ENCODE results near the gene PFKM. TPM values are rescaled to one million over a fixed set of nuclear protein-coding genes. Genes with fewer than 3 reads are reported as not detected.

The PFKM gene
- total and polyA plus RNA-seq, 2 donors (not counting 3 experiments of a cell fraction or from before 2014, with no cell fraction given): 53.4 to 74.4 TPM

DNA sequence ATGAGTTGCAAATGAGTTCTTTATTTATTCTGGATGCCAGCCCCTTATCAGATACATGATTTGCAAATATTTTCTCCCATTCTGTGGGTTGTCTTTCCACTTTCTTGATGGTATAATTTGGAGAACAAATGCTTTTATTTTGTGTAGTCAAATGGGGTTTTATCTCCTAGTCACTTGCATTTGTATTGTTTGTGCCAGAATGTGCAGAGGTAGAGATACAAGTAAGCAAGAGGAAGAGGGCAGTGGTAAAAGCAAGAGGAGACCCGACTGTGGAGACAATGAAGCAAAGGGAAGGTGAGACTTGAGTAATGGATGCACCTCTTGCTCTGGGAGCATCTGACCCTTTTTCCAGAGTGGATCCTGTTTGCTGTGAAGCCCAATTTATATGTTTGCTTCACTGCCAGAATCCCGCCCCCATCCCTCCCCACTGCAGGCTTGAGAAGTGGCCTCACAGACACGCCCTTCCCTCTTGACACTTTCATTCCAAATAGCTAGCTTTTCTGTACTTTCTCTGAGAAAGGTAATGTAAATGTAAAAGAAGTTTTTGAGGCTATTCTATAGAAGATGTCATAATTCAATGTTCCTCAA is 786 bp upstream of the PFKM start:
- POLR2A ChIA-PET: no interaction called here
- BruUV-seq (replicated peaks): no TSS peak

More for the DNA sequence above, 786 bp upstream of the PFKM start:
- Histone ChIP-seq H3K4me2 (ENCODE audit: insufficient read depth, low read length) (peak overlapping the region; percentile 99), H4K20me1 (replicated peaks; ENCODE audit: control insufficient read depth, extremely low read depth, insufficient read depth, low read length) (no peaks in the 10 kb centered on the region), H3K27me3 (ENCODE audit: control insufficient read depth in 2 of 2, insufficient read depth in 2 of 2, low read length in 2 of 2) (peaks cover 2 to 5% of the 10 kb centered on the region in 2 experiments), H3K9me1 (replicated peaks; ENCODE audit: control insufficient read depth, extremely low read depth, insufficient read depth, low read length) (no peaks in the 10 kb centered on the region), H3K27ac (ENCODE audit: insufficient read depth, low read depth, low read length) (no peak overlapping the region), H3K4me3 (replicated peaks in 1 of 3; ENCODE audit: insufficient read depth in 1 of 3, low read depth in 1 of 3, low read length in 3 of 3) (no peak overlapping the region), H3K36me3 (ENCODE audit: control insufficient read depth in 2 of 2, extremely low read depth in 1 of 2, insufficient read depth in 2 of 2, low read length in 2 of 2) (peaks cover 2 to 4% of the 10 kb centered on the region in 2 experiments), H2AFZ (ENCODE audit: low read depth, low read length) (peak overlapping the region; percentile 22), H3K79me2 (ENCODE audit: control insufficient read depth, insufficient read depth, low read length) (peaks cover 19% of the 10 kb centered on the region), H3K9ac (replicated peaks; ENCODE audit: extremely low read depth, insufficient read depth, low read length) (no peak overlapping the region), H3K4me1 (ENCODE audit: control insufficient read depth, extremely low read depth, insufficient read depth, low read length) (peaks cover 12% of the 10 kb centered on the region), H3K9me3 (replicated peaks; ENCODE audit: control insufficient read depth, insufficient read depth, low read length) (no peaks in the 10 kb centered on the region)
- FAIRE-seq (peak; percentile 40), DNase-seq (ENCODE audit: low read depth, low spot score) (no peak)
- intact Hi-C loops (cut with micrococcal nuclease): no loop called here
- no peak for TF ChIP-seq MYC (IDR thresholded peaks at IDR 0.05; ENCODE audit: low read depth, low read length)
- no peak for TF ChIP-seq POLR2A (IDR thresholded peaks at IDR 0.05; ENCODE audit: low read depth, low read length)
- no peak for TF ChIP-seq GATA2 (IDR thresholded peaks at IDR 0.05; ENCODE audit: insufficient read depth, insufficient read length, low read depth, low read length)
- TF ChIP-seq, protein P1, sequence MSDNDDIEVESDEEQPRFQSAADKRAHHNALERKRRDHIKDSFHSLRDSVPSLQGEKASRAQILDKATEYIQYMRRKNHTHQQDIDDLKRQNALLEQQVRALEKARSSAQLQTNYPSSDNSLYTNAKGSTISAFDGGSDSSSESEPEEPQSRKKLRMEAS (IDR thresholded peaks at IDR 0.05; ENCODE audit: insufficient read depth, insufficient read length): no peak
- no peak for TF ChIP-seq JUN (IDR thresholded peaks at IDR 0.05; ENCODE audit: borderline replicate concordance, insufficient read depth, insufficient read length, low read depth)
- TF ChIP-seq FOS (IDR thresholded peaks at IDR 0.05; ENCODE audit: borderline replicate concordance, insufficient read depth, low read length): no peak
- TF ChIP-seq, protein P2, sequence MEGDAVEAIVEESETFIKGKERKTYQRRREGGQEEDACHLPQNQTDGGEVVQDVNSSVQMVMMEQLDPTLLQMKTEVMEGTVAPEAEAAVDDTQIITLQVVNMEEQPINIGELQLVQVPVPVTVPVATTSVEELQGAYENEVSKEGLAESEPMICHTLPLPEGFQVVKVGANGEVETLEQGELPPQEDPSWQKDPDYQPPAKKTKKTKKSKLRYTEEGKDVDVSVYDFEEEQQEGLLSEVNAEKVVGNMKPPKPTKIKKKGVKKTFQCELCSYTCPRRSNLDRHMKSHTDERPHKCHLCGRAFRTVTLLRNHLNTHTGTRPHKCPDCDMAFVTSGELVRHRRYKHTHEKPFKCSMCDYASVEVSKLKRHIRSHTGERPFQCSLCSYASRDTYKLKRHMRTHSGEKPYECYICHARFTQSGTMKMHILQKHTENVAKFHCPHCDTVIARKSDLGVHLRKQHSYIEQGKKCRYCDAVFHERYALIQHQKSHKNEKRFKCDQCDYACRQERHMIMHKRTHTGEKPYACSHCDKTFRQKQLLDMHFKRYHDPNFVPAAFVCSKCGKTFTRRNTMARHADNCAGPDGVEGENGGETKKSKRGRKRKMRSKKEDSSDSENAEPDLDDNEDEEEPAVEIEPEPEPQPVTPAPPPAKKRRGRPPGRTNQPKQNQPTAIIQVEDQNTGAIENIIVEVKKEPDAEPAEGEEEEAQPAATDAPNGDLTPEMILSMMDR (IDR thresholded peaks at IDR 0.05; ENCODE audit: extremely low read depth in 1 of 2, insufficient read depth in 1 of 2, low read depth in 1 of 2, low read length in 2 of 2): no peak
- no peak for TF ChIP-seq EZH2 (IDR thresholded peaks at IDR 0.05; ENCODE audit: borderline replicate concordance, low read depth, low read length, severe bottlenecking)
- dilution Hi-C loops (cut with MboI; ENCODE audit: extremely low pct_ligation_motif_present, low sequenced_read_pairs): no loop called here
- CTCF ChIA-PET: interaction anchor here (0.9 to 2.2 kb wide), 6 partner anchors 10 to 177 kb away, joined by 3 to 5 read pairs (median 4); partner anchors contain the start of gene ASB8
